Fibroblast of lung (primary cell): ENCODE data around the gene AVPR1B.

Experiments
- EZH2 ChIP-seq: IDR thresholded peaks from 2 replicates; pipeline ENCODE4 v1.5.1; 2012; ENCODE audit warnings: low read length, control low read depth, mild to moderate bottlenecking; ENCODE audit errors: missing control alignments
- TF ChIP-seq, protein P1 (sequence below), 2 donors: IDR thresholded peaks in 1 of 2; conservative IDR thresholded peaks in 1 of 2; 1 replicate in 1 of 2; 2 replicates in 1 of 2; pipeline ENCODE4 v1.5.1; 2011 to 2012; ENCODE audit warnings: low read length in 2 of 2, control low read depth in 1 of 2, inconsistent platforms in 1 of 2, low read depth in 1 of 2, mild to moderate bottlenecking in 1 of 2

DNA sequence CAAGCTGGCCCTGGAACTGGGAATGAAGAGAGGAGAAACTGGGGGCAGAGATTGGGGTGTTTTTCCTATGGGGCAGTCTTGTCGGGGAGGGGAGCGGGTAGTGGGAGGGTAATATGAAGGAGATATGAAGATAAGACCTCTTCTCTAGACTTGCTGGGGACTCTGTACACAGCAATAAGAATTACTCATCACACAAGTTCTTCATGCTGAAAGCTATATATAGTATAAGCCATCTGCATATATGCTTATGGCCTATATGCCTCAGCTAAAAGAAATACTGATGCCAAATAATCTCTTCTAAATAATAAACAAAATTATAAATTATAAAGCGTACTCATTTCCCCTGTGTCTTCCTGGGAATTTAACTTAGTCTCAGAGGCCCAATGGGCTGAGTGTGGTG lies 56.3 kb downstream of the AVPR1B start:
- TF ChIP-seq, protein P1, sequence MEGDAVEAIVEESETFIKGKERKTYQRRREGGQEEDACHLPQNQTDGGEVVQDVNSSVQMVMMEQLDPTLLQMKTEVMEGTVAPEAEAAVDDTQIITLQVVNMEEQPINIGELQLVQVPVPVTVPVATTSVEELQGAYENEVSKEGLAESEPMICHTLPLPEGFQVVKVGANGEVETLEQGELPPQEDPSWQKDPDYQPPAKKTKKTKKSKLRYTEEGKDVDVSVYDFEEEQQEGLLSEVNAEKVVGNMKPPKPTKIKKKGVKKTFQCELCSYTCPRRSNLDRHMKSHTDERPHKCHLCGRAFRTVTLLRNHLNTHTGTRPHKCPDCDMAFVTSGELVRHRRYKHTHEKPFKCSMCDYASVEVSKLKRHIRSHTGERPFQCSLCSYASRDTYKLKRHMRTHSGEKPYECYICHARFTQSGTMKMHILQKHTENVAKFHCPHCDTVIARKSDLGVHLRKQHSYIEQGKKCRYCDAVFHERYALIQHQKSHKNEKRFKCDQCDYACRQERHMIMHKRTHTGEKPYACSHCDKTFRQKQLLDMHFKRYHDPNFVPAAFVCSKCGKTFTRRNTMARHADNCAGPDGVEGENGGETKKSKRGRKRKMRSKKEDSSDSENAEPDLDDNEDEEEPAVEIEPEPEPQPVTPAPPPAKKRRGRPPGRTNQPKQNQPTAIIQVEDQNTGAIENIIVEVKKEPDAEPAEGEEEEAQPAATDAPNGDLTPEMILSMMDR (conservative IDR thresholded peaks at IDR 0.05 in 1 of 2, IDR thresholded peaks at IDR 0.05 in 1 of 2; ENCODE audit: low read depth in 1 of 2, low read length in 2 of 2) = no peak
- TF ChIP-seq EZH2 = no peak
